Measurements from ENCODE around the gene ABHD16B.
"Not testable (repeated sequence)": the region's sequence is repeated elsewhere in the genome, so short reads cannot be mapped to it uniquely, and the experiment has no call there.

DNA sequence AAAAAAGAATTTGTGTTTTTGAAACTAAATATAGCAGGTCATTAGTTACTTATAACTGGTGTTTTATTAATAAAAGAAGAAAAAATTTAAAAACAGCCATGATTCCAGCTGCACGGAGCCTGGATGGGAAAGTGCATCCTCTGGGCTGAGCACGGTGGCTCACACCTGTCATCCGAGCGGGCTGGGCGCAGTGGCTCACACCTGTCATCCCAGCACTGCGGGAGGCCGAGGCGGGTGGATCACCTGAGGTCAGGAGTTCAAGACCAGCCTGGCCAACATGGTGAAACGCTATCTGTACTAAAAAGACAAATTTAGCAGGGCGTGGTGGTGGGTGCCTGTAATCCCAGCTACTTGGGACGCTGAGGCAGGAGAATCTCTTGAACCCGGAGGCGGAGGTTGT, 19.6 kb downstream of the ABHD16B start:
- TF ChIP-seq, protein P1, sequence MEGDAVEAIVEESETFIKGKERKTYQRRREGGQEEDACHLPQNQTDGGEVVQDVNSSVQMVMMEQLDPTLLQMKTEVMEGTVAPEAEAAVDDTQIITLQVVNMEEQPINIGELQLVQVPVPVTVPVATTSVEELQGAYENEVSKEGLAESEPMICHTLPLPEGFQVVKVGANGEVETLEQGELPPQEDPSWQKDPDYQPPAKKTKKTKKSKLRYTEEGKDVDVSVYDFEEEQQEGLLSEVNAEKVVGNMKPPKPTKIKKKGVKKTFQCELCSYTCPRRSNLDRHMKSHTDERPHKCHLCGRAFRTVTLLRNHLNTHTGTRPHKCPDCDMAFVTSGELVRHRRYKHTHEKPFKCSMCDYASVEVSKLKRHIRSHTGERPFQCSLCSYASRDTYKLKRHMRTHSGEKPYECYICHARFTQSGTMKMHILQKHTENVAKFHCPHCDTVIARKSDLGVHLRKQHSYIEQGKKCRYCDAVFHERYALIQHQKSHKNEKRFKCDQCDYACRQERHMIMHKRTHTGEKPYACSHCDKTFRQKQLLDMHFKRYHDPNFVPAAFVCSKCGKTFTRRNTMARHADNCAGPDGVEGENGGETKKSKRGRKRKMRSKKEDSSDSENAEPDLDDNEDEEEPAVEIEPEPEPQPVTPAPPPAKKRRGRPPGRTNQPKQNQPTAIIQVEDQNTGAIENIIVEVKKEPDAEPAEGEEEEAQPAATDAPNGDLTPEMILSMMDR (IDR thresholded peaks at IDR 0.05): not testable (repeated sequence)
- not testable (repeated sequence) for TF ChIP-seq EP300 (IDR thresholded peaks at IDR 0.05)

All from stomach (tissue), 4 donors.